Gastroesophageal sphincter (tissue), 4 donors: ENCODE measurements around the gene VOPP1. TPM values are rescaled to one million over a fixed set of nuclear protein-coding genes. Genes with fewer than 3 reads are reported as not detected.

Experiments
- ATAC-seq: fragments of 150-250 bp; one replicate; pipeline ENCODE4 v1.9.1; 2016; ENCODE audit warnings: mild to moderate bottlenecking, moderate library complexity
- H3K27ac ChIP-seq, 4 donors: fragments of 200-600 bp; sonication (generic) in 3 of 4; 1 replicate in 3 of 4; 2 replicates in 1 of 4; pipeline ENCODE4 v1.5.1; 2016 to 2019
- H3K27me3 ChIP-seq: fragments of 200-600 bp; sonication (generic); one replicate; pipeline ENCODE4 v1.5.1; 2019
- H3K36me3 ChIP-seq, 2 donors: fragments of 200-600 bp; sonication (generic); one replicate each; pipeline ENCODE4 v1.5.1; 2019; ENCODE audit warnings: control low read depth in 1 of 2
- H3K4me1 ChIP-seq, 3 donors: fragments of 200-600 bp; sonication (generic); 1 replicate in 2 of 3; 2 replicates in 1 of 3; pipeline ENCODE4 v1.5.1; 2016 to 2019; ENCODE audit warnings: control low read depth in 2 of 3
- H3K4me3 ChIP-seq, 2 donors: fragments of 200-600 bp; sonication (generic); one replicate each; pipeline ENCODE4 v1.5.1; 2019; ENCODE audit warnings: mild to moderate bottlenecking in 1 of 2, moderate library complexity in 1 of 2
- H3K9me3 ChIP-seq, 3 donors: fragments of 200-600 bp; sonication (generic); one replicate each; pipeline ENCODE4 v1.5.1; 2017 to 2019; ENCODE audit warnings: control low read depth in 2 of 3
- CTCF ChIP-seq, 4 experiments: fragments of 200-600 bp in 2 of 4; fragments of 450-650 bp in 2 of 4; sonication (generic) in 1 of 4; IDR thresholded peaks; one replicate each; pipeline ENCODE4 v1.5.1; 2017 to 2019; ENCODE audit warnings: antibody characterized with exemption in 4 of 4, mild to moderate bottlenecking in 2 of 4, moderate library complexity in 2 of 4
- EP300 ChIP-seq: sonication (generic); formaldehyde crosslinking; IDR thresholded peaks from one replicate; pipeline ENCODE4 v1.6.1; 2017; ENCODE audit warnings: antibody characterized with exemption, mild to moderate bottlenecking
- POLR2A ChIP-seq, 2 donors: fragments of 450-650 bp; IDR thresholded peaks; one replicate each; pipeline ENCODE4 v1.6.1; 2017; ENCODE audit warnings: antibody characterized with exemption in 2 of 2, mild to moderate bottlenecking in 2 of 2, moderate library complexity in 1 of 2
- POLR2AphosphoS5 ChIP-seq: sonication (generic); formaldehyde crosslinking; IDR thresholded peaks from one replicate; pipeline ENCODE4 v1.6.1; 2017; ENCODE audit warnings: antibody characterized with exemption
- WGBS, 2 donors: methylation state at CpG; one replicate each; pipeline ENCODE4 v1.1.5; 2018; ENCODE audit warnings: low coverage in 1 of 2; 5-methylcytosine and 5-hydroxymethylcytosine counted together
- total RNA-seq, 4 donors: library from RNA; depleted of rRNA; stranded (reverse); fragments of >200 nt; gene quantifications; one replicate each; pipeline ENCODE4 v1.1.0, GENCODE V29; 2016

The VOPP1 gene
- total RNA-seq, 4 donors from 2014 or later: 20.5 to 51.6 (median 33.4) TPM

GRCh38 chr7:55536619-55537457 lies 35.5 kb downstream of the VOPP1 start:
- TF ChIP-seq EP300: no peak
- no peak for TF ChIP-seq CTCF (IDR thresholded peaks at IDR 0.05)
- no peak for TF ChIP-seq POLR2A (IDR thresholded peaks at IDR 0.05)
- TF ChIP-seq POLR2AphosphoS5: no peak
- H3K27ac ChIP-seq: no peak overlapping the region
- H3K9me3 ChIP-seq: no peaks in the 10 kb centered on the region
- H3K4me1 ChIP-seq: peaks cover 0 to 53% (median 25%) of the 10 kb centered on the region in 3 donors
- no peaks in the 10 kb centered on the region for H3K27me3 ChIP-seq
- 87 to 94% methylated on average over 8 to 11 of the region's 23 CpGs for WGBS, 2 donors
- no peaks in the 10 kb centered on the region for H3K36me3 ChIP-seq
- H3K4me3 ChIP-seq: no peak overlapping the region
- no peak for ATAC-seq

- WGBS, 2 donors: 84 to 91% methylated on average over 2 to 3 of the region's 5 CpGs
- H3K9me3 ChIP-seq: no peaks in the 10 kb centered on the region
- TF ChIP-seq POLR2A (IDR thresholded peaks at IDR 0.05) (no peak), EP300 (no peak), POLR2AphosphoS5 (no peak), CTCF (IDR thresholded peaks at IDR 0.05) (no peak)
Observed at GRCh38 chr7:55535617-55536016, 36.7 kb downstream of the VOPP1 start.

GRCh38 chr7:55534916-55535590 lies 37.2 kb downstream of the VOPP1 start:
- WGBS, 2 donors: 70 to 87% methylated on average over 2 to 5 of the region's 6 CpGs
- ATAC-seq: no peak
- no peaks in the 10 kb centered on the region for H3K27me3 ChIP-seq
- TF ChIP-seq CTCF (IDR thresholded peaks at IDR 0.05) (no peak), POLR2AphosphoS5 (no peak), POLR2A (IDR thresholded peaks at IDR 0.05) (no peak), EP300 (no peak)
- no peaks in the 10 kb centered on the region for H3K36me3 ChIP-seq
- peak overlapping the region in 2 of 4 donors; percentile 6 to 11 for H3K27ac ChIP-seq
- H3K9me3 ChIP-seq: no peaks in the 10 kb centered on the region
- no peak overlapping the region for H3K4me3 ChIP-seq
- peaks cover 0 to 55% (median 25%) of the 10 kb centered on the region in 3 donors for H3K4me1 ChIP-seq

More at GRCh38 chr7:55535617-55536016, 36.7 kb downstream of the VOPP1 start:
- no peak overlapping the region for H3K27ac ChIP-seq
- no peaks in the 10 kb centered on the region for H3K36me3 ChIP-seq
- no peak for ATAC-seq
- no peak overlapping the region for H3K4me3 ChIP-seq
- peaks cover 0 to 55% (median 25%) of the 10 kb centered on the region in 3 donors for H3K4me1 ChIP-seq
- H3K27me3 ChIP-seq: no peaks in the 10 kb centered on the region

GRCh38 chr7:55534262-55534915 lies 37.9 kb downstream of the VOPP1 start:
- no peaks in the 10 kb centered on the region for H3K9me3 ChIP-seq
- H3K27me3 ChIP-seq: no peaks in the 10 kb centered on the region
- ATAC-seq: peak; percentile 69
- H3K4me1 ChIP-seq: peaks cover 0 to 55% (median 25%) of the 10 kb centered on the region in 3 donors
- WGBS, 2 donors: 63 to 71% methylated on average over 3 to 4 of the region's 8 CpGs
- H3K4me3 ChIP-seq: no peak overlapping the region
- no peak for TF ChIP-seq EP300
- no peak for TF ChIP-seq POLR2AphosphoS5
- no peak for TF ChIP-seq CTCF (IDR thresholded peaks at IDR 0.05)
- no peak for TF ChIP-seq POLR2A (IDR thresholded peaks at IDR 0.05)
- H3K27ac ChIP-seq: peak overlapping the region in 3 of 4 donors; percentile 6 to 49 (median 11)
- H3K36me3 ChIP-seq: no peaks in the 10 kb centered on the region
